B cell (primary cell): ENCODE data around the gene MTFR2. TPM values are rescaled to one million over a fixed set of nuclear protein-coding genes. Genes with fewer than 3 reads are reported as not detected.
A peak's percentile ranks its signal among the peaks of the same experiment; 100 is the strongest.

Source experiments
- ATAC-seq: fragments of 200-7000 bp; cut with Tn5 transposase; one replicate; pipeline ENCODE4 v1.10.0; 2021; ENCODE audit warnings: low read depth, mild to moderate bottlenecking, moderate number of reproducible peaks, moderate library complexity
- CTCF ChIA-PET: fragments of 350-600 bp; sonication (Branson Sonifier 250); formaldehyde crosslinking; loops from one replicate; lab custom pipeline; 2021; ENCODE audit warnings: antibody characterized with exemption, inconsistent platforms; lab: Charles Lee
- POLR2A ChIA-PET: fragments of 350-600 bp; sonication (Branson Sonifier 250); formaldehyde crosslinking; loops from one replicate; lab custom pipeline; 2021; ENCODE audit warnings: antibody characterized with exemption; lab: Charles Lee
- DNase-seq: peaks from one replicate; pipeline ENCODE4 v3.0.0; 2013
- H2AFZ ChIP-seq: 2 replicates; pipeline ENCODE4 v1.6.1; 2012; ENCODE audit warnings: mild to moderate bottlenecking, low read depth, low read length; ENCODE audit not compliant: insufficient read depth, poor library complexity, severe bottlenecking
- H3K27ac ChIP-seq, 2 donors: 1 replicate in 1 of 2; 2 replicates in 1 of 2; pipeline ENCODE4 v1.5.1; 2012 to 2013; ENCODE audit warnings: low read length in 2 of 2, mild to moderate bottlenecking in 2 of 2, moderate library complexity in 1 of 2
- H3K27me3 ChIP-seq, 4 experiments: fragments of 200-600 bp in 1 of 4; sonication (generic) in 1 of 4; replicated peaks in 1 of 4; 1 replicate in 2 of 4; 2 replicates in 2 of 4; pipeline versions ENCODE4 v1.6.1 to v1.7.0; 2013 to 2016; ENCODE audit warnings: low read length in 3 of 4, mild to moderate bottlenecking in 2 of 4, mixed read lengths in 1 of 4, moderate library complexity in 1 of 4; ENCODE audit not compliant: insufficient read depth in 4 of 4, control insufficient read depth in 3 of 4; ENCODE audit errors: control extremely low read depth in 1 of 4
- H3K36me3 ChIP-seq, 2 experiments: replicated peaks in 1 of 2; 1 replicate in 1 of 2; 2 replicates in 1 of 2; pipeline versions ENCODE4 v1.6.1 to v1.7.1; 2013; ENCODE audit warnings: low read length in 1 of 2; ENCODE audit not compliant: insufficient read depth in 2 of 2, control insufficient read depth in 1 of 2; ENCODE audit errors: control extremely low read depth in 1 of 2, extremely low read depth in 1 of 2
- H3K4me1 ChIP-seq, 2 donors: fragments of 200-600 bp in 1 of 2; sonication (generic) in 1 of 2; 1 replicate in 1 of 2; 2 replicates in 1 of 2; pipeline versions ENCODE4 v1.5.1 to v1.6.1; 2013 to 2017; ENCODE audit warnings: low read length in 2 of 2; ENCODE audit not compliant: control insufficient read depth in 2 of 2, insufficient read depth in 2 of 2
- H3K4me2 ChIP-seq: replicated peaks from 2 replicates; pipeline ENCODE3; 2012; ENCODE audit warnings: mild to moderate bottlenecking, low read depth, low read length; ENCODE audit not compliant: poor library complexity, severe bottlenecking
- H3K4me3 ChIP-seq, 5 experiments: fragments of 200-600 bp in 1 of 5; sonication (generic) in 1 of 5; 1 replicate in 3 of 5; 2 replicates in 2 of 5; pipeline versions ENCODE4 v1.5.1 to v1.7.0; 2011 to 2016; ENCODE audit warnings: low read length in 4 of 5, mild to moderate bottlenecking in 4 of 5, low read depth in 2 of 5, control low read depth in 1 of 5, moderate library complexity in 1 of 5; ENCODE audit not compliant: insufficient read depth in 1 of 5; ENCODE audit errors: control extremely low read depth in 1 of 5, extremely low read depth in 1 of 5
- H3K79me2 ChIP-seq: fragments of 200-600 bp; sonication (generic); one replicate; pipeline ENCODE4 v1.6.0; 2016; ENCODE audit warnings: low read length; ENCODE audit not compliant: control insufficient read depth, insufficient read depth
- H3K9ac ChIP-seq: fragments of 200-600 bp; sonication (generic); 2 replicates; pipeline ENCODE4 v1.6.1; 2017; ENCODE audit warnings: mild to moderate bottlenecking, low read length, moderate library complexity
- H3K9me3 ChIP-seq, 3 donors: one replicate each; pipeline versions ENCODE4 v1.6.1 to v1.7.1; 2013; ENCODE audit warnings: low read length in 2 of 3; ENCODE audit not compliant: control insufficient read depth in 2 of 3, insufficient read depth in 1 of 3; ENCODE audit errors: control extremely low read depth in 1 of 3
- H4K20me1 ChIP-seq: 2 replicates; pipeline ENCODE4 v1.6.0; 2012; ENCODE audit warnings: mild to moderate bottlenecking, low read length; ENCODE audit not compliant: insufficient read depth, control insufficient read depth, poor library complexity, severe bottlenecking
- H3K27ac Mint-ChIP-seq: one replicate; pipeline ENCODE4 v1.8.0; 2021; ENCODE audit warnings: mixed read lengths
- H3K27me3 Mint-ChIP-seq: one replicate; pipeline ENCODE4 v1.8.0; 2021; ENCODE audit warnings: mixed read lengths
- H3K4me1 Mint-ChIP-seq: one replicate; pipeline ENCODE4 v1.8.0; 2021; ENCODE audit warnings: mixed read lengths
- H3K4me3 Mint-ChIP-seq: one replicate; pipeline ENCODE4 v1.8.0; 2021; ENCODE audit warnings: mixed read lengths
- H3K9me3 Mint-ChIP-seq: one replicate; pipeline ENCODE4 v1.8.0; 2022; ENCODE audit warnings: mixed read lengths; ENCODE audit not compliant: insufficient read depth
- EZH2 ChIP-seq: IDR thresholded peaks from 2 replicates; pipeline ENCODE4 v1.6.1; 2012; ENCODE audit warnings: borderline replicate concordance, low read depth, mild to moderate bottlenecking, moderate library complexity, low read length; ENCODE audit not compliant: insufficient read depth, poor library complexity, severe bottlenecking
- WGBS: methylation state at CpG from one replicate; pipeline ENCODE4 v1.1.5; 2013; ENCODE audit warnings: missing lambda C conversion rate; ENCODE audit not compliant: insufficient coverage; 5-methylcytosine and 5-hydroxymethylcytosine counted together
- intact Hi-C: fragments of 100-400 bp; cut with micrococcal nuclease; formaldehyde crosslinking; loops from one replicate; pipeline ENCODE4 v1.10.0; 2022
- polyA plus RNA-seq: library from polyadenylated mRNA; depleted of rRNA; stranded (reverse); fragments of >200 nt; gene quantifications from 2 replicates; pipeline ENCODE4 v1.2.3, GENCODE V29; 2012
- total RNA-seq, 2 donors: library from RNA; stranded (reverse); fragments of 120-200 nt in 1 of 2; gene quantifications; 1 replicate in 1 of 2; 2 replicates in 1 of 2; pipeline versions ENCODE4 v1.2.3 to v1.2.4, GENCODE V29; 2013 to 2022
- TF ChIP-seq, protein P1 (sequence below): fragments of 200-600 bp; IDR thresholded peaks from one replicate; pipeline ENCODE4 v1.8.0; 2022; ENCODE audit warnings: antibody characterized with exemption, mild to moderate bottlenecking

Gene MTFR2
- total and polyA plus RNA-seq, 2 donors (not counting 1 experiment from before 2014, with no cell fraction given): 2.0 to 3.9 TPM

DNA sequence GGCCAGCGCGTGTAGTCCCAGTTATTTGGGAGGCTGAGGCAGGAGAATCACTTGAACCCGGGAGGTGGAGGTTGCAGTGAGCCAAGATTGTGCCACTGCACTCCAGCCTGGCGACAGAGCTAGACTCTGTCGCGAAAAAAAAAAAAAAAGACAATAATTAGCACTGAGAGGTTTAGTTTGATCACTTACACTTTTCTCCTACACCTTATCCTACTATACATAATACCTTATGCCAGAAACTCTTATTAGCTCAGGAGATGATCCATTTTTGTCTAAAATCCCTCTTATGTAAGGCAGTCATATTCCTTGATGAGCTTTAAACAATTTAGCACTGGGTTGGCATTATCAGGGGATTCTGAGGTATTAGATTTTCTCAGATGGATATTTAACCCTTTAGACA lies 3.6 kb upstream of the MTFR2 start:
- peaks cover 4 to 12% of the 10 kb centered on the region in 2 experiments for H3K36me3 ChIP-seq
- Mint-ChIP-seq H3K9me3 (no peaks in the 10 kb centered on the region), H3K4me1 (peaks cover 32% of the 10 kb centered on the region), H3K27me3 (no peaks in the 10 kb centered on the region), H3K27ac (no peak overlapping the region), H3K4me3 (no peak overlapping the region)
- H3K4me2 ChIP-seq: no peak overlapping the region
- WGBS: no CpG with 5 or more reads among the region's 6 CpGs
- TF ChIP-seq, protein P1, sequence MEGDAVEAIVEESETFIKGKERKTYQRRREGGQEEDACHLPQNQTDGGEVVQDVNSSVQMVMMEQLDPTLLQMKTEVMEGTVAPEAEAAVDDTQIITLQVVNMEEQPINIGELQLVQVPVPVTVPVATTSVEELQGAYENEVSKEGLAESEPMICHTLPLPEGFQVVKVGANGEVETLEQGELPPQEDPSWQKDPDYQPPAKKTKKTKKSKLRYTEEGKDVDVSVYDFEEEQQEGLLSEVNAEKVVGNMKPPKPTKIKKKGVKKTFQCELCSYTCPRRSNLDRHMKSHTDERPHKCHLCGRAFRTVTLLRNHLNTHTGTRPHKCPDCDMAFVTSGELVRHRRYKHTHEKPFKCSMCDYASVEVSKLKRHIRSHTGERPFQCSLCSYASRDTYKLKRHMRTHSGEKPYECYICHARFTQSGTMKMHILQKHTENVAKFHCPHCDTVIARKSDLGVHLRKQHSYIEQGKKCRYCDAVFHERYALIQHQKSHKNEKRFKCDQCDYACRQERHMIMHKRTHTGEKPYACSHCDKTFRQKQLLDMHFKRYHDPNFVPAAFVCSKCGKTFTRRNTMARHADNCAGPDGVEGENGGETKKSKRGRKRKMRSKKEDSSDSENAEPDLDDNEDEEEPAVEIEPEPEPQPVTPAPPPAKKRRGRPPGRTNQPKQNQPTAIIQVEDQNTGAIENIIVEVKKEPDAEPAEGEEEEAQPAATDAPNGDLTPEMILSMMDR: no peak
- TF ChIP-seq EZH2: no peak
- H3K9ac ChIP-seq: no peak overlapping the region
- no peak overlapping the region for H3K4me3 ChIP-seq
- CTCF ChIA-PET: interaction anchor here (0.9 to 2.0 kb wide), 3 partner anchors 27 to 342 kb away, joined by 3 to 5 read pairs (median 4); no protein-coding TSS in a partner anchor
- no peaks in the 10 kb centered on the region for H3K9me3 ChIP-seq
- no peaks in the 10 kb centered on the region for H4K20me1 ChIP-seq
- POLR2A ChIA-PET: interaction anchor here (0.7 to 0.8 kb wide), 2 partner anchors 35 to 353 kb away, joined by 4 to 6 read pairs; no protein-coding TSS in a partner anchor
- H3K27me3 ChIP-seq: no peaks in the 10 kb centered on the region
- ATAC-seq: no peak
- H2AFZ ChIP-seq: no peak overlapping the region
- no peaks in the 10 kb centered on the region for H3K79me2 ChIP-seq
- peaks cover 15 to 16% of the 10 kb centered on the region in 2 donors for H3K4me1 ChIP-seq
- H3K27ac ChIP-seq: no peak overlapping the region
- intact Hi-C loops: no loop called here
- no peak for DNase-seq

DNA sequence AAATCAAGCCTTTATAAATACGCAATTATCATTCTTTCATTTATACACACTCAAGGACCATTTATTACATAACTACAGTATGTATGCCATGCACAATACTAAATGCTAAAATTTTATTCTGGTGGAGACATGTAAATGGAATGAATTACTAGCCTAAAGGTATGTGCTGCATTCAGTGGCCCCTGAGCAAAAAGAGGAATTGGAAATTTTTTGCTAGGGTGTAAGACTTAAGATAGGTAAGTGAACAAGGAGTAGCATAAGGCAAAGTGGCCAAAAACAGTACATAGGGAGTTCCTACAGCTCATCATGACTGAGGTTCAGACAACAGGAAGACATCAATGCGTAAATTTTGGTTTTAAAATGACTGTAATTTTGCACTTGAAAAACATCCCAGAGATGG lies 2.3 kb upstream of the MTFR2 start:
- POLR2A ChIA-PET: no interaction called here
- H4K20me1 ChIP-seq: no peaks in the 10 kb centered on the region
- Mint-ChIP-seq H3K4me1 (peaks cover 33% of the 10 kb centered on the region), H3K9me3 (no peaks in the 10 kb centered on the region), H3K4me3 (no peak overlapping the region), H3K27ac (no peak overlapping the region), H3K27me3 (no peaks in the 10 kb centered on the region)
- DNase-seq (peak; percentile 42), ATAC-seq (no peak)
- CTCF ChIA-PET: interaction anchor here (1.0 to 2.0 kb wide), 2 partner anchors 26 to 66 kb away, joined by 3 to 5 read pairs; no protein-coding TSS in a partner anchor
- H2AFZ ChIP-seq: no peak overlapping the region
- no peaks in the 10 kb centered on the region for H3K36me3 ChIP-seq
- H3K79me2 ChIP-seq: no peaks in the 10 kb centered on the region
- WGBS: 86% methylated on average over 1 of the region's 2 CpGs
- no peaks in the 10 kb centered on the region for H3K9me3 ChIP-seq
- no peak overlapping the region for H3K4me3 ChIP-seq
- no peak for TF ChIP-seq EZH2
- TF ChIP-seq, protein P1: no peak
- intact Hi-C loops: no loop called here
- H3K27me3 ChIP-seq: no peaks in the 10 kb centered on the region
- H3K4me1 ChIP-seq: peaks cover 15 to 16% of the 10 kb centered on the region in 2 donors
- no peak overlapping the region for H3K27ac ChIP-seq
- no peak overlapping the region for H3K9ac ChIP-seq
- no peak overlapping the region for H3K4me2 ChIP-seq
